IMR-90 (cell line): Measurements from ENCODE around the gene PIEZO2. TPM values are rescaled to one million over a fixed set of nuclear protein-coding genes. Genes with fewer than 3 reads are reported as not detected.

ENCODE experiments used
- ATAC-seq: fragments of 200-7000 bp; cut with Tn5 transposase; 2 replicates; pipeline ENCODE4 v1.9.1; 2020; ENCODE audit warnings: low read depth, mild to moderate bottlenecking, moderate library complexity
- BruUV-seq: library from RNA; stranded (reverse); fragments of 400-500 nt; replicated peaks from 2 replicates; lab custom pipeline; 2021; lab: Mats Ljungman, UMichigan
- CTCF ChIA-PET: fragments of 300-600 bp; formaldehyde crosslinking; extraction: SDS; loops from one replicate; lab custom pipeline; 2021; ENCODE audit warnings: antibody characterized with exemption; lab: Yijun Ruan, JAX
- POLR2A ChIA-PET: fragments of 300-600 bp; sonication (Branson Sonifier 250); formaldehyde crosslinking; loops from one replicate; lab custom pipeline; 2022; ENCODE audit warnings: antibody characterized with exemption; ENCODE audit not compliant: unreplicated experiment; lab: Charles Lee
- DNase-seq: peaks from one replicate; pipeline ENCODE4 v3.0.0; 2013
- H2AFZ ChIP-seq: replicated peaks from 2 replicates; pipeline ENCODE3; 2013; ENCODE audit warnings: low read length, mild to moderate bottlenecking; ENCODE audit not compliant: poor library complexity
- H2AK5ac ChIP-seq: 2 replicates; pipeline ENCODE4 v1.6.1; 2013; ENCODE audit warnings: low read depth, low read length, inconsistent platforms
- H2AK9ac ChIP-seq: replicated peaks from 2 replicates; pipeline ENCODE3; 2013; ENCODE audit warnings: mild to moderate bottlenecking, low read depth, low read length, moderate library complexity; ENCODE audit not compliant: poor library complexity
- H2BK120ac ChIP-seq: 2 replicates; pipeline ENCODE4 v1.6.1; 2013; ENCODE audit warnings: low read depth, low read length, inconsistent platforms
- H2BK15ac ChIP-seq: 3 replicates; pipeline ENCODE4 v1.6.1; 2013; ENCODE audit warnings: low read depth, low read length, inconsistent platforms
- H2BK20ac ChIP-seq: 2 replicates; pipeline ENCODE4 v1.6.1; 2013; ENCODE audit warnings: low read depth, mild to moderate bottlenecking, inconsistent platforms, low read length, moderate library complexity
- H2BK5ac ChIP-seq: 2 replicates; pipeline ENCODE4 v1.6.1; 2013; ENCODE audit warnings: mild to moderate bottlenecking, low read depth, low read length, inconsistent platforms; ENCODE audit not compliant: poor library complexity, severe bottlenecking
- H3K14ac ChIP-seq: replicated peaks from 2 replicates; pipeline ENCODE4 v1.6.1; 2013; ENCODE audit warnings: low read depth, low read length, inconsistent platforms
- H3K18ac ChIP-seq: 2 replicates; pipeline ENCODE4 v1.6.1; 2013; ENCODE audit warnings: low read depth, low read length, control low read depth
- H3K23ac ChIP-seq: 2 replicates; pipeline ENCODE4 v1.6.1; 2013; ENCODE audit warnings: low read depth, low read length, inconsistent platforms
- H3K27ac ChIP-seq: 2 replicates; pipeline ENCODE4 v1.5.1; 2013; ENCODE audit warnings: mild to moderate bottlenecking, control low read depth, low read length; ENCODE audit not compliant: insufficient read depth
- H3K27me3 ChIP-seq: 2 replicates; pipeline ENCODE4 v1.6.1; 2013; ENCODE audit warnings: low read length; ENCODE audit not compliant: control insufficient read depth, insufficient read depth
- H3K36me3 ChIP-seq: 2 replicates; pipeline ENCODE4 v1.6.1; 2013; ENCODE audit warnings: low read length, mixed read lengths; ENCODE audit not compliant: control insufficient read depth, insufficient read depth
- H3K4ac ChIP-seq: 2 replicates; pipeline ENCODE4 v1.6.1; 2013; ENCODE audit warnings: low read depth, low read length, inconsistent platforms
- H3K4me1 ChIP-seq: 2 replicates; pipeline ENCODE4 v1.6.1; 2013; ENCODE audit warnings: low read length, mixed read lengths; ENCODE audit not compliant: control insufficient read depth, insufficient read depth
- H3K4me2 ChIP-seq: 2 replicates; pipeline ENCODE4 v1.6.1; 2013; ENCODE audit warnings: low read depth, mild to moderate bottlenecking, control low read depth, low read length, moderate library complexity
- H3K4me3 ChIP-seq: 2 replicates; pipeline ENCODE4 v1.5.1; 2013; ENCODE audit warnings: low read depth, mild to moderate bottlenecking, control low read depth, low read length, moderate library complexity; ENCODE audit not compliant: insufficient read depth
- H3K56ac ChIP-seq: 2 replicates; pipeline ENCODE4 v1.6.1; 2013; ENCODE audit warnings: low read length, inconsistent platforms; ENCODE audit not compliant: insufficient read depth; ENCODE audit errors: extremely low read depth
- H3K79me1 ChIP-seq, 2 experiments: 2 replicates each; pipeline ENCODE4 v1.6.1; 2013; ENCODE audit warnings: low read length in 2 of 2, inconsistent platforms in 1 of 2, low read depth in 1 of 2
- H3K9ac ChIP-seq: 2 replicates; pipeline ENCODE4 v1.6.1; 2013; ENCODE audit warnings: low read depth, low read length, control low read depth
- H3K9me1 ChIP-seq: 2 replicates; pipeline ENCODE4 v1.6.1; 2013; ENCODE audit warnings: low read length, inconsistent platforms; ENCODE audit not compliant: insufficient read depth
- H3K9me3 ChIP-seq: 2 replicates; pipeline ENCODE4 v1.6.1; 2013; ENCODE audit warnings: low read length; ENCODE audit not compliant: control insufficient read depth, insufficient read depth
- H4K20me1 ChIP-seq: 2 replicates; pipeline ENCODE4 v1.6.1; 2013; ENCODE audit warnings: low read length, inconsistent platforms; ENCODE audit not compliant: insufficient read depth
- H4K5ac ChIP-seq: 2 replicates; pipeline ENCODE4 v1.6.1; 2013; ENCODE audit warnings: mild to moderate bottlenecking, low read depth, low read length, control low read depth
- H4K8ac ChIP-seq, 2 experiments: 2 replicates each; pipeline ENCODE4 v1.6.1; 2013; ENCODE audit warnings: low read depth in 2 of 2, low read length in 2 of 2, control low read depth in 1 of 2, inconsistent platforms in 1 of 2
- H4K91ac ChIP-seq: 2 replicates; pipeline ENCODE4 v1.6.1; 2013; ENCODE audit warnings: low read depth, low read length, inconsistent platforms; ENCODE audit not compliant: insufficient read depth
- BHLHE40 ChIP-seq: fragments of 150-350 bp; IDR thresholded peaks from 2 replicates; pipeline ENCODE4 v1.6.1; 2016; ENCODE audit warnings: mild to moderate bottlenecking, low read depth, low read length
- CEBPB ChIP-seq: IDR thresholded peaks from 2 replicates; pipeline ENCODE4 v1.6.1; 2012; ENCODE audit warnings: low read depth, low read length, improper control_type of control experiment
- CHD1 ChIP-seq: IDR thresholded peaks from 2 replicates; pipeline ENCODE4 v1.6.1; 2012; ENCODE audit warnings: low read depth, low read length, improper control_type of control experiment
- POLR2A ChIP-seq: IDR thresholded peaks from 2 replicates; pipeline ENCODE4 v1.6.1; 2012; ENCODE audit warnings: mild to moderate bottlenecking, low read depth, low read length
- RAD21 ChIP-seq: IDR thresholded peaks from 2 replicates; pipeline ENCODE4 v1.6.1; 2012; ENCODE audit warnings: low read length, improper control_type of control experiment
- SMC3 ChIP-seq: fragments of 150-350 bp; IDR thresholded peaks from 2 replicates; pipeline ENCODE4 v1.6.1; 2016; ENCODE audit warnings: low read depth, mild to moderate bottlenecking, antibody characterized with exemption, low read length, moderate library complexity
- WGBS, 2 experiments: methylation state at CpG; one replicate each; pipeline versions ENCODE4 v1.1.5 to v1.1.7; 2013; ENCODE audit warnings: missing lambda C conversion rate in 2 of 2; ENCODE audit not compliant: insufficient read length in 1 of 2; ENCODE audit errors: extremely low coverage in 2 of 2; 5-methylcytosine and 5-hydroxymethylcytosine counted together
- dilution Hi-C: fragments of 300-500 bp; cut with HindIII; formaldehyde crosslinking; loops from one replicate; pipeline ENCODE4 v1.14.3; 2018; ENCODE audit warnings: low sequenced_read_pairs; ENCODE audit not compliant: unreplicated experiment
- in situ Hi-C: fragments of 300-500 bp; cut with MboI; formaldehyde crosslinking; loops from 3 replicates; pipeline ENCODE4 v1.14.3; 2019; ENCODE audit warnings: low sequenced_read_pairs, inconsistent platforms, mixed read lengths
- intact Hi-C: fragments of 100-400 bp; cut with micrococcal nuclease; formaldehyde crosslinking; loops from 2 replicates; pipeline ENCODE4 v1.10.0; 2022
- polyA plus RNA-seq, 3 experiments: library from polyadenylated mRNA; depleted of rRNA; stranded (reverse); fragments of >200 nt; gene quantifications; 2 replicates each; pipeline ENCODE4 v1.2.3, GENCODE V29; 2012; ENCODE audit warnings: low replicate concordance in 1 of 3
- total RNA-seq: library from RNA; depleted of rRNA; stranded (reverse); fragments of >200 nt; gene quantifications from 2 replicates; pipeline ENCODE4 v1.2.3, GENCODE V29; 2012
- TF ChIP-seq, protein P1 (sequence below): fragments of 150-350 bp; IDR thresholded peaks from 2 replicates; pipeline ENCODE4 v1.6.1; 2017; ENCODE audit warnings: mild to moderate bottlenecking, antibody characterized with exemption, low read length, low read depth

Gene PIEZO2
- total and polyA plus RNA-seq, 2 of the 4 experiments (the other 2 are of a cell fraction) = 2.4 to 4.1 TPM

DNA sequence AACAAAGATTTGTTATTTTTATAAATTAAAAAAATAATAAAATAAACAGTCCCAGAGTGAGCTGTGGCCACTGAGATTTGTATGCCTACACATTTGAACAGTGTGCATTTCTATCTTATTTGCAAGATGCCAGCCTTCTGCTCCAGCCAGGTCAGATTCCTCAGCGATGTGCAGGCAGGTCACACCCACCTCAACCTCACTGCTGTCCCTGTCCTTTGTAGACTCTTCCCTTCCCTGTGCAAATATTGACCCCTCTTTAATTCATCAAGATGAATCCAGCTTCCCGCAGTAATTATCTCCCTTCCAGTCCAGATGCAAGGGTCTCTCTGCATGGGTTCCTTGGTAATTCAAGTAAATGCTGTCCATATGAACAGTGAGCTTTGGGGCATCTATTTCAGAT, 256.2 kb downstream of the PIEZO2 start:
- Histone ChIP-seq H3K4ac (no peak overlapping the region), H3K4me3 (no peak overlapping the region), H3K18ac (no peak overlapping the region), H2BK20ac (no peak overlapping the region), H3K56ac (no peak overlapping the region), H3K79me1 (no peaks in the 10 kb centered on the region), H2BK120ac (no peak overlapping the region), H3K4me1 (peaks cover 6% of the 10 kb centered on the region; the same call in 1 of the 2 replicates), H3K9me3 (no peaks in the 10 kb centered on the region), H2AK5ac (no peak overlapping the region), H2BK15ac (no peak overlapping the region), H4K20me1 (no peaks in the 10 kb centered on the region), H3K14ac (no peak overlapping the region), H3K23ac (no peak overlapping the region), H2BK5ac (no peak overlapping the region), H3K36me3 (no peaks in the 10 kb centered on the region; the same call in 1 of the 2 replicates), H3K27me3 (no peaks in the 10 kb centered on the region), H4K91ac (no peak overlapping the region), H2AFZ (no peak overlapping the region), H4K8ac (no peak overlapping the region), H3K9me1 (peaks cover 5% of the 10 kb centered on the region), H3K4me2 (no peak overlapping the region), H3K27ac (no peak overlapping the region), H3K9ac (no peak overlapping the region), H2AK9ac (no peak overlapping the region), H4K5ac (no peak overlapping the region)
- ChIA-PET CTCF (no interaction called here), POLR2A (no interaction called here)
- 100% methylated on average over 1 of the region's 2 CpGs; no CpG with 5 or more reads in 1 of the 2 experiments for WGBS, 2 experiments
- dilution Hi-C loops (no loop called here), in situ Hi-C loops (no loop called here), intact Hi-C loops (no loop called here)
- BruUV-seq = no TSS peak
- DNase-seq (no peak), ATAC-seq (no peak)
- TF ChIP-seq POLR2A (no peak), CHD1 (no peak), SMC3 (no peak), BHLHE40 (no peak), RAD21 (no peak), CEBPB (no peak)
- TF ChIP-seq, protein P1, sequence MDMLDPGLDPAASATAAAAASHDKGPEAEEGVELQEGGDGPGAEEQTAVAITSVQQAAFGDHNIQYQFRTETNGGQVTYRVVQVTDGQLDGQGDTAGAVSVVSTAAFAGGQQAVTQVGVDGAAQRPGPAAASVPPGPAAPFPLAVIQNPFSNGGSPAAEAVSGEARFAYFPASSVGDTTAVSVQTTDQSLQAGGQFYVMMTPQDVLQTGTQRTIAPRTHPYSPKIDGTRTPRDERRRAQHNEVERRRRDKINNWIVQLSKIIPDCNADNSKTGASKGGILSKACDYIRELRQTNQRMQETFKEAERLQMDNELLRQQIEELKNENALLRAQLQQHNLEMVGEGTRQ = no peak
